Hindlimb muscle (tissue), 1 donor: ENCODE data around the gene PHB1. TPM values are rescaled to one million over a fixed set of nuclear protein-coding genes. Genes with fewer than 3 reads are reported as not detected.
"Not testable (repeated sequence)": the region's sequence is repeated elsewhere in the genome, so short reads cannot be mapped to it uniquely, and the experiment has no call there.

ENCODE experiments used
- DNase-seq: peaks from one replicate; pipeline ENCODE4 v3.0.0-alpha.2; 2013
- polyA plus RNA-seq: library from polyadenylated mRNA; unstranded; fragments of 120-200 nt; gene quantifications from one replicate; pipeline ENCODE4 v1.2.1, GENCODE V29; 2013; ENCODE audit not compliant: insufficient read length

Gene PHB1
- polyA plus RNA-seq, 1 donor: 137 TPM

DNA sequence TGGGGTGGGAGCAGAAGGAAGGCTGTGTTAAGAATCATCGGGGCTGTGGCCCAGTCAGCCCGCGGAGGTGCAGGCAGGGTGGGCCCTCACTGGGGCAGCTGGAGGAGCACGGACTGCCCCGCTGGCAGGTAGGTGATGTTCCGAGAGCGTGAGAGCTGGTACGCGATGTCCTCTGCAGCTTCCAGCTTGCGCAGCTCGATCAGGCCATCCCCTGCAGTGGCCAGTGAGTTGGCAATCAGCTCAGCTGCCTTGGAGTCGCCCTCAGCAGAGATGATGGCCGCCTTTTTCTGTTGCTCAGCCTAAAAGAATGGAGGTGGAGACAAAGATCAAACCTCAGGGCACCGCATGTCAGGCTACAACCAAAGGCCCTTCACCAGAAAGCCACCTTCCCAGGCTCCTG, 9.8 kb downstream of the PHB1 start:
- no peak for DNase-seq

DNA sequence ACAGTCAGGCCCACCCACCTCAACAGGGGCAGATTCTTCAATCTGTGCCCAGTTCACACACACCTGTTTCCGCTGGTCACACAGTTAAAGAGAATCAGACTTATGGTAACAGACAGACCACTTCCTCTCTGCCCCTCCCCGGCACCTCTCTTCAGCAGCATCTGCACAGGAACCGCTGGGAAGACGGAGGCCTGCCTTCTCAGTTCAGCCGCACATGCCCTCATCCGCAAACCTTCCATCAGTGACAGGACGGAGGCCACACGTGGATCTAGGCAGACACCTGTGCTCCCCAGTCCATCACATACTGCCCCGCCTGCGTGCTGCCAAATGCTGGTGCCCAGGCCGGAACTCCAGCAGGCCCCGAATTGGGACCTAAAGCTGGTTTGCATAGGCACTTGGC, 10.3 kb downstream of the PHB1 start:
- DNase-seq: no peak

DNA sequence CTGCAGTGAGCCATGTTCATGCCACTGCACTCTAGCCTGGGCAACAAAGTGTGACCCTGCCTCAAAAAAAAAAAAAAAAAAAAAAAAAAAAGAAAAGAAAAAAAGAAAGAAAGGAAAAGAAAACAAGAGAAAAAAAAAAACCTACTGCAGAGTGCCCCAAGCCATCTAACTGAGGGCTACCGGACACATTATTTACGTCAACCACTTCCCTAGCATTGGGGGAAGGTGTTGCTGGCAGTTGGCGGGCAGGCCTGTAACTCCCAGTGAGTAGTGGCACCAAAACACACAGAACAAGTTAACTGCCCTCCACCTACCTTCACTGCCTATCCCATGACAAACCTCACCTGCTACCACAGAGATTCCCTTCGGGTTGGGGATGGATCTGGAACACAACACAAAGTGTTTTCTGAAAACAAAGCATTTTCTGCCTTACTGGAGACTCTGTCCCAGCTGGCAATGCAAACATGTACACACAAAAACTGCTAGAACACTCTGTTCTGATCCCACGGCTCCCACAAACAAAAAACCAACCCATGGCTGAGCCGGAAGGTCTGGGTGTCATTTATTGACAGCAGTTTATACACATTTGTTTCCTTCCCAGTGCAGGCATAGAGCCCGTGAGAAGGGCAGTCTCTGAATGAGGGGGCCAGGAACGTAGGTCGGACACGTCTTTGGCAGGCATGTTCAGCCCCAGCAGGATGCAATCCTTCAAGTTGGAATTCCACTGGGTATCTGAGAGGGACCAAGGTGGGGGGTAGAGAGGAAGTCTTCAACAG, 11.0 kb downstream of the PHB1 start:
- no peak for DNase-seq

DNA sequence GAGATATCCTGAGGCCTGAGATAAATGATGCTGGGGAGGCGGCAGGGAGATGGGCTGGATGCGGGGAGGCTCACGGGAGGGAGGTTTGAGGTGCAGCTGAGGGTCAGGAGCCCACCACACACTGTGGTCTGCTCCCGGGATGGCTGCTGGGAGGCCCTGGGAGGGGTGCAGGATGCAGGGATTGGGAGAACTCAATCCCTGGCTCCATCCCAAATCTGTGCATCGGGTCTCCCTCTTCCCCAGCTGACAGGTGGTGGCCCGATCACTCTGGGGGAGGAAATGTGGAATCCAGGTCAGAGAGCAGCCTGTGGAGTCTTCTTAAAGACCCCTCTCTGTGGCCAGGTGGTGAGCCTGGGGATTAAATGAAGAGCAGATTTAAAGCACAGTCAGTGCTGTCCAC, 12.0 kb downstream of the PHB1 start:
- peak; percentile 40 for DNase-seq

DNA sequence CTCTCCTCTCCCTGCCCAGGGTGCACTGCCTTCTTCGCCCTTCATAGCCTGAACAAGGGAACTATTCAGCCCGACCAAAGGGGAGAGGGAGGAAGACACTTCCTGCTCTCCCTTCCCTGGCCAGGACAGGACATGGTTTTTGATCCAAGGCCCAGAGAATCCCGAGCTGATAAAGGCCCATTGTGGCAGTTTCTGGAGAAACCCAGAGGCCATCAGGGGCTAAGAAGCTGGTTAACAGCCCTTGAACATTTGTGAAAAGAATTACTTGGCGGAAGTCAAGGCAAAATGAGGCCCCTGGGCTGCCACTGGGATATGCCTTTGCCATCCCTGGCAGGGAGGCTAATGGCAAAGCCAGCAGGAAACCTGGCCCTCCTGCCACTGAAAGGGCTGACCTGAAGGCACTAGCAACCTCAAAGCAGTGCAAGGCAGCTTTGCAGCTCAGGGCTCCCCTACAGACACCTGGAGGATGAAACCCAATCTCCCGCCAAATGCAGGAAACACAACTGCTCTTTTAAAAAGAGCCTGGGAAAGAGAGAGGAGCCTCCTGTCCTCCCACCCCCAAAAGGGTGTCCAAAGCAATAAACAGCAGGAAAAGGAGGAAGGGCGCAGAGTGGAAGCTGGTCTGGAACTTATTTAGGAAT, 12.6 kb downstream of the PHB1 start:
- DNase-seq: peak; percentile 24

DNA sequence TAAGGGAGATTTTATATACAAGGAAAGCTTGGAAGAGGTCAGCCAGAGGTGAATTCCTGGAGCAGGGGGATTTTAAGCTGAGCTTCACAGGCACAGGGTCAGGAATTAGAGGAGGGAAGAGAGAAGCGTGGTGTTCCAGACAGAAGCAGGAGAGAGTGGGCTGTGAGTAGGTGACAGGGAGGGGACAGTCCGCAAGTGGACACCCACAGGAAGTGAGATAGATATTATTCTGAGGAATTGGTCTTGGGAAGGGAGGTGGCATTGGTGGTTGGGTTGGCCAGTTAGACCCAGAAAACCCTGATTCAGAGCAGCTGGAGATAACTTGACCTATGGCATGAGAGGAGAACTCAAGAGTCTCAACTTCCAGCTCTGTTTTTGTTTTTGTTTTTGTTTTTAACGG, 14.7 kb downstream of the PHB1 start:
- no peak for DNase-seq

DNA sequence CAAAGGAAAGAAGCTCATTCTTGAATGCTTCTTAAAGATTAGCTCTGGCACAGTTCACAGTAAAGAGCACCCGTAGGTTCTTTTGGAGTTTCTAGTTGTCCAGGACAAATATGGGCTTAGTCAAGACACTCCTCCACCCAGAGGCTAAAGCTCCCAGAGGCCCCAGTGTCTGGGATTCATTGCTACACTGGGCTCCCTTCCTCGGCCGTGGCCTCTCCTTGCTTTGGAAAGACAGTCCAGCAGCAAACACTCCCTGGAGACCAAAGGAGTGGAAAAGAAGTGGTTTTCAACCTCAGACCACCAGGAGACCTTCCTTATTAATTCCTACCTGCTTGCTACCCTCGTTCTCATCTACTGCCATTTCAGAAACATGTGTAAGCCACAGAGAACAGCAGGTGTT, 17.1 kb downstream of the PHB1 start:
- DNase-seq: no peak

DNA sequence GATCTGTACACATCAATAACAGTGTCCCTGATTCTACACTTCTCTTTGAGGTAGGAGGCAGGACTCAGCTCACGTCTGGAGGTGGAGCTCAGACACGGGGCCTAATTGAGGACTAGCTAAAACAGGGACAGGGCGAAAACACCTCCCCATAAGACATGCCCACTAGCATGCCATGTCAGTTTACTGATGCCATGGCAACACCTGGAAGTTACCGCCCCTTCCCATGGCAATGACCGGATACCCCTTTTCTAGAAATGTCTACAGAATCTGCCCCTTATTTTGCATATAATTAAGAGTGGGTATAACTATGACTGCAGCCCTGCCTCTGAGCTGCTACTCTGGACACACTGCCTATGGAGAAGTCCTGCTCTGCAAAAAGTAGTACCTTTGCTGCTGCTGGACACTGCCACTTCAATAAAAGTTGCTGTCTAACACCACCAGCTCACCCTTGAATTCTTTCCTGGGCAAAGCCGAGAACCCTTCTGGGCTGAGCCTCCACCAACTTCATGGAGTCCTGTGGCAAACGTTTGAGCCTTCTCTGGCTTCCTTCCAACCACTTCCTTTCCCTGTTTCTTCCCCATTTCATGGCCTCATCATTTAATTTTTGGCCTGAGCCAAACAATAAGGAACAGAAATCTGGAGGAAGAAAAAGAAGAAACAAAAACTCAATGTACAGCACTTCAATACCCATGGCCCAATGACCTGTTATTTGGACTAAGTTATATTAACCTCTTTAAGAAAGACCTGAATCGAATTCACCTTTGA, 21.0 kb downstream of the PHB1 start:
- DNase-seq: no peak

DNA sequence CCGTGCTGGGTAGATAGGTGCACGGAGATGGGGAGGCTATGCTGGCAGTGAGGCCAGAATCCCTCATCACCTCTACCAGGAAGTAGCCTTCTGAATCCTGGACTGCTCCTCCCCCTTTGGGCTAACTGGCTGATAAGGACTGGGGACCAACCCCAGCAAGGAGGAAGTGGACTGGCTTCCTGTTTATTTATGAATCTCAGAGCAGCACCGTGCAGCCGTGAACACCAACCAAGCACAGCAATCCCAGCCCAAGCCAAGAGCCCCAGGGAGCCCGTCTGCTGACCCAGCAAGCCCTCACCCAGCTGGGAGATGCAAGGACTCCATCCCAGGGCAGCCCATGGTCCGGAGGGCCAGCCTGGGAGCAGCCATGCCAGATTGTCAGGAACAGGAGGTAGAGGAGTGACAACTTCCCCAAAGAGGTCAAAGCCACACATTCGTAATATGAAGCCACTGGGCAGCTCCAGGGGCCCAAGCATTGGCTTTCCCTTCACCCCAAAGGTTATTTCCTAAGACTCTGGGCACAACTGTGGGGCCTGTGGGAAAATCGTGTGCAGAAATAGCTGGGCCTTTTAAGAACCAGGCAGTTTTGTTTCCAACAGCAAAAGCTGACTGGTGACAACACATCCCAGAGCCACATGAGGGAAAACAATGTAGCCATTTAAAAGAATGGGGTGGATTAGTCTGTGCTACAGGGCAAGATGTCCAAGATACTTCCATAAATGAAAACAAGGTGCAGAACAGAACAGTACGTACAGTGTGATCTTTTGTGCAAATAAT, 23.9 kb downstream of the PHB1 start:
- no peak for DNase-seq

DNA sequence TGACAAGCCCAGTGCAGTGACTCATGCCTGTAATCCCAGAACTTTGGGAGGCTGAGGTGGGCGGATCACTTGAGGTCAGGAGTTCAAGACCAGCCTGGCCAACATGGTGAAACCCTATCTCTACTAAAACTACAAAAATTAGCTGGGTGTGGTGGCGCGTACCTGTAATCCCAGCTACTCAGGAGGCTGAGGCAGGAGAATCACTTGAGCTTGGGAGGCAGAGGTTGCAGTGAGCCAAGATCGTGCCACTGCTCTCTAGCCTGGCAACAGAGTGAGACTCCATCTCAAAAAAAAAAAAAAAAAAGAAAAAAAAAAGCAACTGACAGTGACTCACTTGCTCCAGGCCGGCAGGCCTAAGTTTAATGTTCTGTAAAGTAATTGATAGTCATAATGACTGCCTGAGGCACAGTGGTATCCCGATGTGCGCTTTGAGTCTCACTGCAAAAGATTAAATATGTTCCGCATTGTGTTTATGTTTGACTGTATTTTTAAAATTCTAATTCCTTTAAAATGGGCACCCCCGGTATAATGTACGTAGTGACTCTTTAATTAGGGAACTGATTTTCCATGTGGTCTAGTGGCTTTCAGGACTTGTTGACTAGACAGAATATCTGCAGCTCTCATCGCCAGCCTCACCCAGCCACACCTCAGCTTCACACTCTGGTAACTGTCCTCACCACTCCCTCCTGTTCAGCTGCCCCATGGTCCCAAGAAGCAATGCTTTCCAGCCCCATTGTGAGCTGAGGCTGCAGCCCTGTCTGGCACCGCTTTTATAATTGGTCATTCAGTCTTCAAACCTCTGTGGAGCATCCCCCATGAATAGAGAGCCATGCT, 25.0 kb downstream of the PHB1 start:
- DNase-seq: not testable (repeated sequence)

DNA sequence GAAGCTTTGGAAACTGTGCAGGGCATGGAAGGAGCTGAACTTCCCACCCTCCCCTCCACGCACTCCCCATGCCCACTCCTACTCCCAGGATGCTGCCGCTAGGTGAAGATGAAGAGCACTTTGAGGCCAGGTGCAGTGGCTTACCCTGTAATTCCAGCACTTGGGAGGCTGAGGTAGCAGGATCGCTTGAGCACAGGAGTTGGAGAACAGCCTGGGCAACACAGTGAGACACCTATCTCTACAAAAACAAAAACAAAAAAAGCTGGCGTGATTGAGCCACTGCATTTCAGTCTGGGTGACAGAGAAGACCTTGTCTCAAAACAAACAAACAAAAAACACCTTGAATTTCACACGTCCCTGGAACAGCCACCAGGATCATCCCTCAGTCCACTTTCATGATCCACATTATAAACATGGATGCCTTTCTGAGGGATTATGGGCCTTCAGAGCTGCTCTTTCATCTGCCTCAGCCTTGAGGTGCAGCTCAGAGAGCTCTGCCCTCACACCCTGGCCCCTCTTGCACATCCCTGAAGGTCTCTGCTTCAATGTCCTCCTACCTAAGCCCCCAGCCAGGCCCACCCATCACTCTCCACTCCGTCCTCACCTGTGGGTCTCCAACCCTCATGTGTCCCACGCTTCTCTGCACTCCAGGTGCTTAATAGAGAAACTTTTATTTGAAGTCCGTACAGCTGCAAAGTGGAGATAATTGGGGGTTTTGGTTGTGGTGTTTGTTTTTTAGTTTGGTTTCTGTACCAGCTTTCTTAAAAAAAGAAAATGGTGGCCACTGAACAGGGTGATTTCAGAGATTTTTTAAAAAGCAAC, 25.8 kb downstream of the PHB1 start:
- no peak for DNase-seq

DNA sequence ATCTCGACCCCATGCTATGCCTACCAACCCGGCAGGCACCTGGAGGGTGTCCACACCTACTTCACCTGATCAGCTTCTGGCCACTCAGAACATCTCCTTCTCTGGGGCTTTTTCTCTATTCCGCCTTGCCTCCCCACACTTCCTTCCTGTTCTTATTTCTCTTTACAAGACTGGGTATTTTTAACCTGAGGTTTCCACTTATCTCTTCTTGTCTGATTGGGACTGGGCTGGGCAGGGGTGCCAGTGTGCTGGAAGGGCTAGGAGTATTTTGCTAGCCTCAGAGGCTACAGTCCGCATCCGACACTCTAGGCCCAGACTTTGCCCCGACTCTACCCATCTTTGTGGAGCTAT, 26.4 kb downstream of the PHB1 start:
- no peak for DNase-seq

DNA sequence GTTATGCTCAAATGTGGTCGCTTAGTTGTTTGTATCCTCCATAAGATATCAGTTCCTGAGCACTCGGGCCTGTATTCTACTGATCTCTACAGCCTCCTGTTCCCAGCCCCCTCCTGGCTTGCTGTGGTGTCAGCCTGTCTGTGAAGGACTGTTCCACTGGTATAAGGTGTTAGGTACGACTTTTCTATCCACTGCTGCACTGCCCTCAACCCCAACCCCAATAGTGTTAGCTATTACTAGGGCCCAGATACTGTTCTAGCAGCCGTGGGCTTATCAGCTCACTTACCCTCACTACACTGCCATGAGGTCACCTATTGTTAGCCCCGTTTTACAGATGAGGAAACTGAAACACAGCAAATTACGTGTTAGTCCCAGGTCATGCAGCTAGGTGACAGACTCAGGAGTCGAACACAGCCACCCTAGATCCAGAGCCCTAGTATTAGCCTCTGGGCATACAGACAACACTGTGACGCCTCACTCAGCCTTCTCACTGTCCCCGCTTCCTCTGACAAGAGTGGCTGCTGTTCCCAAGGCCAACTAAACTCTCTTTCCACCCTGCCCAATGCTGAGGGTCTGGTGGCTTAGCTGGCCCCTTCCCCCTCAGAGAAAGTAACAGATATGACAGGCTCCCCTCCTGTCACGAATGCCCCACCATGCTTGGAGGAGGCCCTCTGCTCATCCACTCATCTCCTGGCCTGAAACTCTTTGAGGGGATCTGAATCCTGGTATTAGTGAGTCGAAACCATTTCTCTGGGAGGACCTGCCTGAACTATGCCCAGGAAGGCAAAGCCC, 27.0 kb downstream of the PHB1 start:
- DNase-seq: no peak

DNA sequence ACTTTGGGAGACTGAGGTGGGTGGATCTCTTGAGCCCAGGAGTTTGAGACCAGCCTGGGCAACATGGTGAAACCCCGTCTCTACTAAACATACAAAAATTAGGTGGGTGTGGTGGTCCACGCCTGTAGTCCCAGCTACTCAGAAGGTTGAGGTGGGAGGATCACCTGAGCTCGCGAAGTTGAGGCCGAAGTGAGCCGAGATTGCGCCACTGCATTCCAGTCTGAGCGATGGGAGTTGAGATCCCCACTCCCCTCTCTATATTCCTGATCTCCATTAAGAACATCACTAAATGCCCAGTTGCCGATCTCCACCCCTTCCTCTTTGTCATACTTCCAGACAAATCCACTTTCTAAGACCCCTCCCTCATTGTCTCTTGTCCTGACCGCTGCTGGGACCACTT, 28.3 kb downstream of the PHB1 start:
- no peak for DNase-seq

DNA sequence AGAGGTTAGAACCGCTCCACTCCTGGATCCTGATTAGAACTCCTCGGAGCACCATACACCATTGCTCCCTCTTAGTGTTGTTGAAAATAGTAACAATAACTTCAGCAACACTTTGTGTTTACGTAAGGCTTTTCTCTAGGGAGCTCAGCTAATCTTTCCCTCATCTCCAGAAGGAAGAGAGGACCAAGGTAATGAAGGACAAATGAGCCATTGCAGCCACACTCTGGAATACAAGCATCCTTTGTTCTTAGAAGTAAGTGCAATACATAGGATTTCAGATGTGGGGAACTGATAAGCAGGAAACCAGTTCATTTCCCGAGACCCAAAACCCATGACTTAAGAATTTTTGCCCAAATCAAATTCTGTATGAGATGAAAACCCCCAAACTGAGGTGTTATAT, 29.7 kb downstream of the PHB1 start:
- no peak for DNase-seq

DNA sequence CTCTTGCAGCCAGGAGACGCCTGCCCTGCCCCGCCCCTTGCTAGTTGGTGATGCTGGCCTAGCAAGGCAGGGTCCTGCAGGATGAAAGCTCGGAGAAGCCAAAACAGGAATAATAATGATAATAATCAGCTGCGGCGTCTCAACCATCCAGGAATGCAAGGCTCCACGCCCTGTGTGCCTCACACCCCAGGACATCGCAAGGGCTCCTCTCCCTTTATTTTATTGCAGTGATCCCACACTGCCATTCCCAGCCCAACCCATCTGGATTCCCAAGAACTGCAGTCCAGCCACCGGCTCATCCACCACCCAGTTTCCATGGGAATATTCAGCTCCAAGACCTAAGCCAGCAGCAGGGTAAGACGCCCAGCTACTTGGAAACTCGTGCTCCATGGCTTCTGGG, 31.6 kb downstream of the PHB1 start:
- no peak for DNase-seq

DNA sequence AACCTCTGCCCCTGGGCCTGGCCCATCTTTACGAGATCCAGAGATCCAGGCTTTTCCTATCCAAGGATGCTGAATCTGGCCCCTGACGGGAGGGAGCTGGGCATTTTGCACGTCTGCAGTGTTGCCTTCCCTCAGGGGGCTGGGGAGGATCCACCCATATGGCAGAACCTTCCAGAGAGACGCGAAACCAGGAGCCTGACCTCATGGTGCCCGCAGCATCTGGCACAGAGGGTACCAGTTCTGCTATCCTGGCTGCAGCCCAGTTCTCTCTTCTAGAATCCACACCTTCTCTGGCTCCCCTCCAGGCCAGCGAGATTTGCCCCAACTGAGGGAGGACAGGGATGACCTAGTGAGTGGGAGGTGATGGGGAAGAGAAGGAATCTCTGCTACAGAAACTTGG, 32.1 kb downstream of the PHB1 start:
- no peak for DNase-seq

DNA sequence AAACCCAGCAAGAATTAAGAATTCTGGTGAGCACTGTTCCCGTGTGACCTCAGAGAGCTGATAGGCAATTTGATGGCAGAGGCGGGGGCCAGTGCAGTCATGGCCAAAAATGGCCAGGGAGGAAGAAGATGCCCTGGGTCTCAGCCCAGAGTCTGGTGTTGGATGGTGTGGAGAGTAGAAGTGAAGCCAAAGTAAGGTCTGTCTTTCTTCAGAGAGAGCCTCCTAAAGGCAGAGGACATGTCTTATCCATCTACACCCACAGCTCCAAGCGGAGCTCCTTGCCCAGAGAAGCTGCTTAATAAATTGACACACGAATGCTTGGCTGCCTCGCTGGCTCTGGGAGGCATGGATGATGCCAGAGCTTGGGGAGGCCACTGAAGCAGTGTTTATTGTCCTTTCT, 32.9 kb downstream of the PHB1 start:
- no peak for DNase-seq

DNA sequence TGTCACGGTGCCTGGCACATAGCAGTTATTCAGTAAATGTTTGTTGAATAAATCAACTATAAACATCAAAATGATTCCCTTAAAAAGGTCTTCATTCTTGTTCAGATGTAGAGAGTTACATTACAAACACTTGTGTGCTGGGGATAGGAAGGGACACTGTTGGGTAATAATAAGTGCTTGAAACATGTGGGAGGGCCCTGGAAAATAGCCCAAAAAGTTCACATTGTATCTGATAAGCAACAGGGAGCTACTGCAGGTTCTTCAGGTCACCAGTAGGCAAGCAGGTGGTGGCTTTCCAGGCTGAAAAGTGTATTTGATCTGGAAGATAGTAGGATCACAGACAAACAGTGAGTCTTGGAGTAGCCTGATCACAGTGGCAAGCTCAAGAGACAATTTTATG, 33.6 kb downstream of the PHB1 start:
- no peak for DNase-seq

DNA sequence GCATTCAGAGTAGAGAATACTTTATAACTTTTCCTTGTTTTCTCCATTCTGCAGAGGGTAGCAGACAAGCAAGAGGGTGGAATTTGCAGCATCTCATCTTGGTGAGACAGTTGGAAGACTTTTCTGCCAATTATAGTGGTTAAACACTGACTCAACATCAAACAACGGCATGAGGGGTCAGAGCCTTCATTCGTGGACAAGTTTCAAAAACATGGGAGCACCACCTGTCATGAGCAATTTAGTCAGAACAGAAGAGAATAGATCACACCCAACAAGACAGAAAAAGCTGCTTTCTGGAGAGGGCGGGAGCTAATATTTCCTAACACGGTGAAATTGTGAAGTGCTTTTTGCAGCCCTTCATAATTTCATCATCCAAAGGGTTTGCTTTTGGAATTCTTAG, 34.8 kb downstream of the PHB1 start:
- no peak for DNase-seq
